Measurements from ENCODE around the gene PKIG.
"Not testable (repeated sequence)": the region's sequence is repeated elsewhere in the genome, so short reads cannot be mapped to it uniquely, and the experiment has no call there.

PKIG gene

DNA sequence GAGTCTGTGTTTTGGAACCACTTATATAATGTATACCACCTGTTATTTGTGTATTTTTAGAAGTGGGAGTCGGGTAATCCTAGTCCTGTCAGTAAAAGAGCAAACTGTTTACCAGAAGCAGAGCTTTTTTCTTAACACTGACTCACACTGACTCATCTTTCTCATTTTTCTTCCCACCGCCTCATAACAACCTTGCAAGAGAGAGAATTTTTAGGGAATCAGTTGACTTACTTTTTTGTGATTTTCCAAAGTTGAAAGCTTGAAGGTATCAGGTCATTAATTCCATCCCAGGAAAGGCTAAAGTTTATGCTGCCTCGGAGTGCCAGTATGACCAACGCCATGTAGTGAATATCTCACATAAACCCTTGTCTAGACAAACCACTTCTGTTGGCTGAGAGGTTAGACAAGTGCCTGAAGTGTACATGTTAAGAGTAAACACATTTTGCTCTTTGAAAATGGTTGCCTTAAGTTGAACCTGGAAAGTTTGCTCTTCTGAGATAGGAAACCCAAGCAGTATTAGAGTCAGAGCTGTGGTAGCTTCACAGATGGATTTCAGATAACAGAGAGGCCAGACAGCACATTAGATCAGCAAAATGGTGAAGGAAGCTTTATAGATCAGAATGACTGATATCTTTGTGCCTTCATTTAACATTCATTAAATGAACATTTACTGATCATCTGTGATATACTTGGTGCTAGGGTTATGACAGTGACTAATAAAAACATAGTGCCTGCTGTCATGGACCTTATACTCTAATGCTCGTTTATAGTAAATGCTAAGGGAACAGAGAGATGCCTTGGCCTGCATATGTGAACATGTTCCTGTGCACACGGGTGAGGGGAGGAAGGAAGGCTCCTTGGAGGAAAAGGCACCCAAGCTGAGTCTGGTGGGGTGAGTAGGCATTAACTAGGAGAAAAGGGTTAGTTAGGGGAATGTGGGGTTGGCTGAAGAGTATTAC lies 29.1 kb upstream of the PKIG start:
- intact Hi-C loops (cut with micrococcal nuclease), result no loop called here
- Mint-ChIP-seq H3K4me1 (ENCODE audit: low read depth) (no peaks in the 10 kb centered on the region), H3K4me3 (no peak overlapping the region), H3K36me3 (ENCODE audit: low read depth) (no peaks in the 10 kb centered on the region), H3K27me3 (no peaks in the 10 kb centered on the region), H3K27ac (no peak overlapping the region), H3K9me3 (no peaks in the 10 kb centered on the region)

DNA sequence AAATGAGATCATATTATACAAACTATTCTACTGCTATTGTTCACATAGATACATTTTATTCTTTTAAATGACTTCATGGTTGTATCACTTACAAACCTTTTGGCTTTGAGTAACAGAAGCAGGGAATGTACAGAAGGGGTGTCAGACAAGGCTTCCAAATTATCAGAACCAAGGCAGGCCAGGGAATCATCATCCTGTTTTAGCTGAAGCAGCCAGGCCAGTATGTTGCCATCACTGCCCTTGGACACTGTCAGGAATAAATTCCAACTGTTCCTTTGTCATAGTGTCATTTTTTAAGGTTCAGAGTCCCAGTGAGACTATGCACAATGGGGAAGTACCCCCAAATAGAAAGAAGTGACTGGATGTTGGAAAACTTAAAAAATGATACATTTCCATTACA lies 23.1 kb upstream of the PKIG start:
- Mint-ChIP-seq H3K27ac (no peak overlapping the region), H3K36me3 (ENCODE audit: low read depth) (no peaks in the 10 kb centered on the region), H3K27me3 (no peaks in the 10 kb centered on the region)

DNA sequence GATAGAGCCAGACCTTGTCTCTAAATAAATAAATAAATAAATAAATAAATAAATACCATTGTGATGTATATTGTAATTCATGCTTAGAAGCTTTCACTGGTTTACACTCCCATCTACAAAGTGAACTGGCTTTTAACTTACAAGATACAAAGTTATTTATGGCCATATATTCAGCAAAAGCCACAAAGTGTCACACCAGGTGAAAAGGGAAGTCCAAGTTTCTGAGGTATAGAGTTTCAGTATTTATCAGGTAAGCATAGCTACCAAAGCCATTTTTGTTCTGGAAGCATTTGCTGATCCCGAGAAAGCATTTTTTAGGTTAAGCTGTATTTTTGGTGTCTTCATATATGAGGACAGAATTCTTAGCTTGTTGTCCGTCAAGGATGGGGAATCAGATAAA lies 22.1 kb upstream of the PKIG start:
- intact Hi-C loops (cut with micrococcal nuclease), result no loop called here
- Mint-ChIP-seq H3K36me3 (ENCODE audit: low read depth) (no peaks in the 10 kb centered on the region), H3K4me1 (ENCODE audit: low read depth) (no peaks in the 10 kb centered on the region), H3K4me3 (no peak overlapping the region), H3K9me3 (no peaks in the 10 kb centered on the region), H3K27ac (no peak overlapping the region), H3K27me3 (no peaks in the 10 kb centered on the region)

More for the DNA sequence above, 23.1 kb upstream of the PKIG start:
- Mint-ChIP-seq H3K4me1 (ENCODE audit: low read depth) (no peaks in the 10 kb centered on the region), H3K9me3 (no peaks in the 10 kb centered on the region), H3K4me3 (no peak overlapping the region)
- intact Hi-C loops (cut with micrococcal nuclease), result no loop called here

DNA sequence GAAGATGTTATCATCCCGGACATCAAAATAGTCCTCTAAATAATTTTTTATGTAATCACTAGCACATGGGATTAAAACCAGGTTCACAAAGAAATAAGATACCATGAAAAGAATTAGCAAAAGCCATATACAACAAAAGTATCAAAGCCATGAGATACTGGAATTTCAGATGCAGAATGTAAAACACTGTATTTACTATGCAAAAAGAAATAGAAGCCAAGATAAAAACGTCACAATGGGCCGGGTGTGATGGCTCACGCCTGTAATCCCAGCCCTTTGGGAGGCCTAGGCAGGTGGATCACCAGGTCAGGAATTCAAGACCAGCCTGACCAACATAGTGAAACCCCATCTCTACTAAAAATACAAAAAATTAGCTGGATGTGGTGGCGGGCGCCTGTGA lies 21.6 kb upstream of the PKIG start:
- H3K27ac Mint-ChIP-seq; intact Hi-C loops (cut with micrococcal nuclease); H3K4me3 Mint-ChIP-seq; H3K36me3 Mint-ChIP-seq (ENCODE audit: low read depth); H3K9me3 Mint-ChIP-seq; H3K4me1 Mint-ChIP-seq (ENCODE audit: low read depth); H3K27me3 Mint-ChIP-seq: not testable (repeated sequence)

DNA sequence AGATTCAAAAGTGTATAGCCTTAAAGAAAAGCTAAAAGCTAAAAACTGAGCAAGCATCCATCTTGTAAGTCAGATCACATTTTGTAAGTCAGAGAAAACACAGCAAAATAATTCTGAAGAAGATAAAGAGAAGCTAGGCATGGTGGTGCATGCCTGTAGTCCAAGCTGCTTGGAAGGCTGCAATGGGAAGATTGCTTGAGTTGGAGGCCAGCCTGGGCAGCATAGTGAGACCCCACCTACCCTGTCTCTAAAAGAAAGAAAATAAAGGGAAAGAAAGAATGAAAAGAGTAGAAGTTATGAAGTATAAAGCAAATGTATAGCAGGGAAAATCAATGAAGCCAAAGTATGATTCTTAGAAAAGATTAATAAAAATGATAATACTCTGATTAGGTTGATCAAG lies 20.5 kb upstream of the PKIG start:
- Mint-ChIP-seq H3K4me1 (ENCODE audit: low read depth) (no peaks in the 10 kb centered on the region), H3K4me3 (no peak overlapping the region), H3K27ac (no peak overlapping the region), H3K27me3 (no peaks in the 10 kb centered on the region), H3K36me3 (ENCODE audit: low read depth) (no peaks in the 10 kb centered on the region), H3K9me3 (no peaks in the 10 kb centered on the region)
- intact Hi-C loops (cut with micrococcal nuclease), result no loop called here

DNA sequence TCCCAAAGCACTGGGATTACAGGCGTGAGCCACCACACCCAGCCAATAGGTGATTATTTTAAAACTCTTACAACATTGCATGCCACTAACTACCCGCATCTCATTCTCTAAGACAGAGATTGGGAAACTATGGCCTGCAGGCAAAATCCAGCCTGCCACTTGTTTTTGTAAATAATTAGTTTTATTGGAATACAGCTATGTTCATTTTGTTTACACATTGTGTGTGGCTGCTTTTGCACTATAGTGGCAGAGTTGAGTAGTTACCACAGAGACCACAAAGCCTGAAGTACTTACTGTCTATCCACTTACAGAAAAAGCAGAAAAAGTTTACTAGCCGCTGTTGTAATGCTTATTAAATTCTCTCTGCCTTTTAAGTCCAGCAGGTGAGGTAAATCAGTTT lies 16.4 kb upstream of the PKIG start:
- intact Hi-C loops (cut with micrococcal nuclease), result no loop called here
- H3K4me3 Mint-ChIP-seq, result no peak overlapping the region
- H3K4me1 Mint-ChIP-seq (ENCODE audit: low read depth), result no peaks in the 10 kb centered on the region

DNA sequence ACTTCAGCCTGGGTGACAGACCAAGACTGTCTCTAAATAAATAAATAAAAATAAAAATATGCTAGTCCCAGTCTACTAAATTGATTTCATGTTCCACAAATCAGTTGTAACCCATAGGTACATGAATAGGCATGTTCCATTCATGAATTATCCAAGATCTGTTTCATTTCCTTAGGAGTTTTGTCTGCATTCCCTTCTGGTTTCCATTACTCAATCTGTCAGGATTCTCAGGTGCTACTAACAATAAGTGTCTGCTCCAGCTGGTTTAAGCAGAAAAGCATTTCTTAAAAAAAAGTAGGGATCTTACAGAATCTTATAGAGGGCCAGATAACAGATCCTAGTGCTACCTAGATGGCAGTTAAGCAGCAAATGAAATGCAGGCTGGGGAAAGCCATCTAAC lies 15.6 kb upstream of the PKIG start:
- intact Hi-C loops (cut with micrococcal nuclease), result no loop called here
- H3K9me3 Mint-ChIP-seq, result no peaks in the 10 kb centered on the region

More for the DNA sequence above, 16.4 kb upstream of the PKIG start:
- no peaks in the 10 kb centered on the region for H3K36me3 Mint-ChIP-seq (ENCODE audit: low read depth)
- H3K27me3 Mint-ChIP-seq, result no peaks in the 10 kb centered on the region
- H3K27ac Mint-ChIP-seq, result no peak overlapping the region
- H3K9me3 Mint-ChIP-seq, result no peaks in the 10 kb centered on the region

DNA sequence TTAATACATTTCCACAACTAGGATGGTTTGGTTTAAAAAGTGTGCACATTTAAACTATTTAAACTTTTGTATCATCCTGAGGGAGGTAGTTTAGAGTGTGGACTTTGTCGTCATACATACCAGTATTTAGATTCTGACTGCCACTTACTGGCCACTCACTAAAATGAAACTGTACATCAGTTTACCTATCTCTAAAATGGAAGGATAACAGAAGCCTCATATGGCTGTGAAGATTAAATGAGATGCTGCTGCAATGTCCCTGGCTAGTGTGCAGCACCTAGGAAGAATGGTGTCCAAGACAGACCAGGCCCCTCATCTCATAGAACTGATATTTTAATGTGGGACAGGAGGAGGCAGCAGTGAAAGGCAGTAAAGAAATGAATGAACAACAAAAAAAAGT lies 12.0 kb upstream of the PKIG start:
- Mint-ChIP-seq H3K4me3 (no peak overlapping the region), H3K27ac (no peak overlapping the region), H3K27me3 (no peaks in the 10 kb centered on the region), H3K4me1 (ENCODE audit: low read depth) (no peaks in the 10 kb centered on the region), H3K36me3 (ENCODE audit: low read depth) (no peaks in the 10 kb centered on the region), H3K9me3 (no peaks in the 10 kb centered on the region)
- intact Hi-C loops (cut with micrococcal nuclease), result no loop called here

More for the DNA sequence above, 15.6 kb upstream of the PKIG start:
- Mint-ChIP-seq H3K4me3 (no peak overlapping the region), H3K36me3 (ENCODE audit: low read depth) (no peaks in the 10 kb centered on the region), H3K27ac (no peak overlapping the region), H3K27me3 (no peaks in the 10 kb centered on the region), H3K4me1 (ENCODE audit: low read depth) (no peaks in the 10 kb centered on the region)

DNA sequence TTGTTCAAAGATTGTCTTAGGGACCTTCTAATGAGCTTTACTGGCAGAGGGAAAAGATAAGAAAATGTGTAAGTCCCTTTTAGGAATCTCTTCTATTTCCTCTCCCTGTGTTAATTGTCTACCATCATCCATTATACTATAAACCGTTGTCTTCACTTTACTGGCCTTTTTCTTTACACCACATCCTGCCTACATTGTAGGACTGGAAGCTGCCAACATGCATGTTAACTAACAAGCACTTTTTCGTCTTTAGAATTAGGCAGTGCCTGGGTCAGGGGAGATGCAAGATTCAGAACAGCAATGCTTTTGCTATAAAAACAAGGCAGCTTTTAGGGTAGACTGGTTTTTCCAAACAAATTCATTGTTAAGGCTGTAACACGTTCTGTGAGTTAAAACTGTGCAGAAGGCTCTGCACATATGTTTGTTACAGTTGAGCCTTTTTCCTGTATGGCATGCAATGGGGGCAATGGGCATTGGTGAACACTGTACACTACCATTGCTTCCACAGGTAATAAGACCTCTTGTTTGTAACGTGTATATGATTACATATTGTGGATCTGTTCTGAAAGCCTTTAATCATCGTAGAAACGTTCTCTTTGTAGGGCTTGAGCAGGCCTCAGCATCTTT lies 10.9 kb upstream of the PKIG start:
- intact Hi-C loops (cut with micrococcal nuclease), result no loop called here
- Mint-ChIP-seq H3K36me3 (ENCODE audit: low read depth) (no peaks in the 10 kb centered on the region), H3K9me3 (no peaks in the 10 kb centered on the region), H3K27me3 (no peaks in the 10 kb centered on the region), H3K4me1 (ENCODE audit: low read depth) (peaks cover 10% of the 10 kb centered on the region), H3K4me3 (no peak overlapping the region), H3K27ac (no peak overlapping the region)

DNA sequence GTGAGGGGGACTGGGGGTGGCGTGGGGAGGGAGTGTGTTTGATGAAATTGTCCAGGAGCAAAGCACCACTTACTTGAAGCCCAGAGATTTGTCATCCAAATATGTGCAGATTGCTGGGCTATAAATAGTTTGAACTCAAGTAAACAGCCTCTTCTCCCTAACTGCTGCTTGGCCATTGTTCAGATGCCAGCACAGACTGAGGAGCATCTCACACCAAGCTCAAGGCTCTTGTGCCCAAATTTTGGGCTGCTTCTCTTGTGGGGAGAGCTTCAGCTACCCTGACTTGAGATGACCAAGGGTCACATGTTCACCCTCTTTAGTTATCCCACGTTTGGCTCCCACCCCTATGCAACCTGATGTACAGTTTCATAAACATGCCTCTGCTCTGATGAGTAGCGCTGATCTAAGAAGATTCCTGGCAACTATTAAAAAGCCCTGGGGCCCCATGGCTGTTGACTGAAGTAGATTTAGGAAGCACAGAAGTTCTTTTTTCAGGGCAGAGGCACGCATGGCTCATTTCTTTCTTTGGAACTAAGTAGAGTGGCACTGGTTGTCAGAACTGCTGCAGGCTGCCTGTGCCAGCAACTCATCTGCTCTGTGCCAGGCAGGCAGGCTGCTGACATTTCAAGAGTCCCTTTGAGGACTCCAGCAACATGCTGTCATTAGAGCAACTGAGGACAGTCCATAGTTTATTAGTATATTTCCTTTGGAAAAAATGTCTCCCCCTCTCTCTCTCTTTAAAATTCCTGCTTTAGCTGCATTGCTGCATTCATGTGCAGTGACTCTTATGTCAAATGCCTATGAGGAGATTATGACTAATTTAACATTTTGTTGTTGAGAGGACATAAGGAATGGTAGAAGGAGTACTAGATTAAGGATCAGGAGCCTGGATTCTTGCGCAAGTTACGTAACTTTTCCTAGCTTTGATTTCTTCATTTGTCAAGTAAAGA lies 9.6 kb upstream of the PKIG start:
- intact Hi-C loops (cut with micrococcal nuclease), result no loop called here
- Mint-ChIP-seq H3K36me3 (ENCODE audit: low read depth) (no peaks in the 10 kb centered on the region), H3K4me1 (ENCODE audit: low read depth) (peaks cover 17% of the 10 kb centered on the region), H3K4me3 (no peak overlapping the region), H3K9me3 (no peaks in the 10 kb centered on the region), H3K27me3 (no peaks in the 10 kb centered on the region), H3K27ac (no peak overlapping the region)

DNA sequence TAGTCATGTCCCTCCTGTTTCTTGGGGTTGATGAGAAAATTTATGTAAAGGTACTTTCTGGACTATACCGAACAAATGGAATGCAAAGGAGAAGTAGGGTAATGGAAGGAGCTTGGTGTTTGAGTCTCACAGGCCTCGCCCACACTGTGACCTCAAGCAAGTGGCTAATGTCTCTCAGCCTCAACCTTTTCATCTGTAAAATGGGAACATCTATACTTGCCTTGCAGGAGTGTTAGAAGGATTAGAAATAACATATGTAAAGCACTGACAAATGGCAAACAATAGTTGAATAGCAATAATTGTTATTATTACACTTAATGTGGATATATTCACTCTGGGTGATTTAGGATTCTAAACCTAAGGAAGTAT lies 8.9 kb upstream of the PKIG start:
- H3K4me1 Mint-ChIP-seq (ENCODE audit: low read depth), result peaks cover 17% of the 10 kb centered on the region
- H3K9me3 Mint-ChIP-seq, result no peaks in the 10 kb centered on the region
- H3K36me3 Mint-ChIP-seq (ENCODE audit: low read depth), result no peaks in the 10 kb centered on the region
- H3K27me3 Mint-ChIP-seq, result no peaks in the 10 kb centered on the region
- intact Hi-C loops (cut with micrococcal nuclease), result no loop called here
- no peak overlapping the region for H3K4me3 Mint-ChIP-seq
- H3K27ac Mint-ChIP-seq, result no peak overlapping the region

DNA sequence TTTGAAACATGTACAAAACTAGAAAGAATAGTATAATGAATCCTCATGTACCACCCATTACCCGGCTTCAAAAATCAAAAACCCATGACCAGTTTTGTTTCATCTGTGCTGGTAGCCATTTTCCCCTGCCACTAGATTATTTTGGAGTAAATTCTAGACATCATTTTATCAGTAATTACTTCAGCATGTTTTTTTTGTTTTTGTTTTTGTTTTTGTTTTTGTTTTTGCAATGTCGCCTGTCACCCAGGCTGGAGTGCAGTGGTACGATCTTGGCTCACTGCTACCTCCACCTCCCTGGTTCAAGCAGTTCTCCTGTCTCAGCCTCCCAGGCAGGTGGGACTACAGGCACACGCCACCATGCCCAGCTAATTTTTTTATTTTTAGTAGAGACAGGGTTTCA lies 8.0 kb upstream of the PKIG start:
- Mint-ChIP-seq H3K9me3 (no peaks in the 10 kb centered on the region), H3K27me3 (no peaks in the 10 kb centered on the region)
- intact Hi-C loops (cut with micrococcal nuclease), result no loop called here

DNA sequence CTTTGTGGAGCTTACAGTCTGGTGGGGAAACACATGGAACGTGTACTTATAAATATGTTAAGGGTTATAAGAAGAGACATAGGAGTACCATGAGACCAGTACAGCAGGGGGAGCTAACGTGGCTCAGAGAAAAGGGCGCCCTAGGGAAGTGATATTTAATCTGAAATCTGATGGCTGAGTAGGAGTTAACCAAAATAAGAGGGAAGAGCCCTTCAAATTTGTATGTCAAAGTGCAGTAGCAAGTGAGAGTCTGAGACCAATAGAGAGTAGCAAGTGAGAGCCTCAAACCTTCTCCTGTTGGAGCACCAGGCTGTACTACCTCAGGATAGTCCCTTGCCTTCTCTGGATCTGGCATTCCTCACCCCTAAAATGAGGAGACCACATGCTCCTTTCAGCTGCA lies 6.1 kb upstream of the PKIG start:
- Mint-ChIP-seq H3K4me1 (ENCODE audit: low read depth) (peaks cover 17% of the 10 kb centered on the region), H3K9me3 (no peaks in the 10 kb centered on the region), H3K27ac (no peak overlapping the region), H3K27me3 (no peaks in the 10 kb centered on the region), H3K4me3 (no peak overlapping the region), H3K36me3 (ENCODE audit: low read depth) (no peaks in the 10 kb centered on the region)
- intact Hi-C loops (cut with micrococcal nuclease), result loop anchor here (1.0 kb wide), 1 partner anchor 34 kb away; no protein-coding TSS in a partner anchor

More for the DNA sequence above, 8.0 kb upstream of the PKIG start:
- Mint-ChIP-seq H3K4me3 (no peak overlapping the region), H3K36me3 (ENCODE audit: low read depth) (no peaks in the 10 kb centered on the region), H3K4me1 (ENCODE audit: low read depth) (peaks cover 17% of the 10 kb centered on the region), H3K27ac (no peak overlapping the region)

Data from dendritic cell treated with granulocyte-macrophage colony-stimulating factor and Interleukin-4, amounts not matched to agents 40 ng/mL and 50 ng/mL, for 4 days (primary cell).